ENCODE measurements around the gene GP5.

GP5 gene

DNA sequence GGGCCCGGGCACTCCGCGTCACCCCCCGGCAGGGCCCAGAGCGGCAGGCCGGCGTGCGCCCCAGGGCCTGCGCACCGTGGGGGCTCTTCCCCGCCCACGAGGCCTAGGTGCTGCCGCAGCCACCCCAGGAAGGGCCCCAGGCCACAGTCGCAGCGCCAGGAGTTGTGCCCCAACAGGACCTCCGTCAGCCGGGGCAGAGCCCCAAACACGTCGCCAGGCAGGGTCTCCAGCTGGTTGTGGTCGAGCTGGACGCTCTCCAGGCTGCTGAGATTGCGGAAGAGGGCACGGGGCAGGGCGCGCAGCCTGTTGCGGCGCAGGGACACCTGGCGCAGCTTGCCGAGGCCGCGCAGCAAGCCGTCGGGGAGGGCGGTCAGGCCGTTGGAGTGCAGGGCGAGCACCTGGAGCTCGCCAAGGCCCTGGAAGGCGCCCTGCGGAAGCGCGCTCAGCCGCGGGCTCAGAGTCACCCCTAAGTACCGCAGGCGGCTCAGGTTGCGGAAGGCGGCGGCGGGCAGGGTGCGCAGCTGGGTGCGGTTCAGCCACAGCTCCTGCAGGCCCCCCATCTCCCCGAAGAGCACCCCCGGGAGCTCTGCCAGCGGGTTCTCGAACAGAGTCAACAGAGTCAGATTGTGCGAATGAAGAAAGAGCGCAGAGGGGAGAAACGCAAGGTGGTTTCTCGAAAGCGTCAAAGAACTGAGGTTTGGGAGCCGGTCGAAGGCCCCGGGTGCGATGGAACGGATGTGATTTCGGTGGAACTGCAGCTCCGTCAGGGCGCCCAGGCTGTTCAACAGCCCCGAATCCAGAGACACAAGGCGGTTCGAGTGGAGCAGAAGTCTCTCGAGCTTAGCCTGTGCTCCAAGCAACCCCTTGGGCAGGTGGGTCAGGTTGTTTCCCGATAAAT is 2.0 kb downstream of the GP5 start:
- DNase-seq = no peak

DNA sequence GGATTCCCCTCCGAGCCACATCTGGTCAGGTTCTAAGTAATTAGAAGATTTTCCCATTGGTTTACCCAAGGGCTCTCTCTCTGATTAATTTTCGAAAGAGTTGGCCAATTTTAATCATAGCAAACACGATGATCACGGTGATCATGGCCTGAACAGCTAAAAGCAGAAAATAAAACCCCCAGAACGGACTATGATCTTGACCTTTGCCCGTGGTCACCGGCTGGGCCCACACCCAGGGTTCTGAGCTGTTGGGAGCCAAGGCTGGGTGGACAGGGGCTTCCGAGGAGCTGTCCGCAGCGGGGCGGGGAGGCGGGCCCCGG is 2.6 kb downstream of the GP5 start:
- DNase-seq = no peak

DNA sequence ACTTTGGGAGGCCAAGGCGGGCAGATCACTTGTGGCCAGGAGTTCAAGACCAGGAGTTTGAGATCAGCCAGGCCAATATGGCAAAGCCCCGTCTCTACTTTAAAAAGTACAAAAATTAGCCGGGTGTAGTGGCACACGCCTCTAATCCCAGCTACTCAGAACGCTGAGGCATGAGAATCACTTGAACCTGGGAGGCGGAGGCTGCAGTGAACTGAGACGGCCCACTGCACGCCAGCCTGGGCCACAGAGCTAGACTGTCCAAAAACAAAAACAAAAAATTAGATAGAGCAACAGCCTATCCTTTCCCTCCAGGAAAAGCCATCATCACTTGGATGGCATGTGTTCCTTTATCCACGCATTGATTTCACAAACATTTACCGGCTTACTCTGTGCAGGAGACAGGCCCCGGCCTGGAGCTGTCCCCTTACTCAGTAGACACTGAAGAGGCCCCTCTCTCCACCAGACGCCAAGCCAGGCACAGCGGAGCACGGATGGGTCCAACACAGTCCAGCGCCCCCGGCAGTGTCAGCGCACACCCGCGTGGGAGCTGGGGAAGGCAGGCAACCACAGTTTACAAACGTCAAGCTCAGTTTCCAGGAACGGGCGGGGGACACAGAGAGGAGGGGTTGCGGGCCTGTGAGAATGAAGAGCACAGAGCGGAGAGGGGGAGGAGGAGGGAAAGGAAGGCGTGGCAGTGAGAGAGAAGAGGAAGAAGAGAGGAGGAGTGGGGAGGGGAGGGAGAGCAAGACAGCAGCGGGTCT is 3.1 kb downstream of the GP5 start:
- DNase-seq = peak; percentile 61

DNA sequence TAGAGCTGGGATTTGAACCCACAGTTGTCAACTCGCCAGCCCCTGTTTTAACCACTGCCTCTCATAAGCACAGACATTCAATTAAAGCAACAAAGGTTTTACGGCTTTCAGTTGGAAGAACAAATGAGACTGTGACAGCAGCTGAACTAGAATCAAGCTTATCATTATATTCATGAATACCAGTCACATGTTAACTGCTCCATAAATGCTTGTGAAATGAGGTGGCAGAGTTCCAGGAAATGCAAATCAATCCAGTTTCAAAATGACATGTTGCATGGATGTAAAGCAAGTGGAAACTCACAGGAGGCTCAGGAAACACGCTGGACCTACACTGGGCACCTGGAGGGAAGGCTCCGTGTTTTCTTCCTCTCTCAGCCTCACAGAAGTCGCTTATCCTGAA is 3.9 kb downstream of the GP5 start:
- DNase-seq = peak; percentile 61

DNA sequence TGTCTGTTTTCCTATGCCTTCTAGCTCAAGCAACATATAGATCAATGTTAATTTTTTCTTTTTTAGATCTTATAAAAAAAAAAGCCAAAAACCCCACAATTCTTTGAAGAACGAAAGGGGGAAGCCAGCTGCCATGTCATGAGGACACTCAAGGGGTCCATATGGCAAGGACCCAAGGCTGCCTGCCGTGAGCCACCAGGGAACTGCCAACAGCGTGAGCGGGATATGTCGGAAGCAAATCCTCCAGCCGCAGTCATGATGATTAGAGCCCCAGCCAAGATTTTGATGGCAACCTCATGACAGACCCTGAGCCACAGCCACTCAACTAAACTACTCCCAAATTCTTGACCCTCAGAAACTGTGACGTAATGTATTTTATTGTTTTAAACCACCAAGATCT is 6.5 kb downstream of the GP5 start:
- no peak for DNase-seq

DNA sequence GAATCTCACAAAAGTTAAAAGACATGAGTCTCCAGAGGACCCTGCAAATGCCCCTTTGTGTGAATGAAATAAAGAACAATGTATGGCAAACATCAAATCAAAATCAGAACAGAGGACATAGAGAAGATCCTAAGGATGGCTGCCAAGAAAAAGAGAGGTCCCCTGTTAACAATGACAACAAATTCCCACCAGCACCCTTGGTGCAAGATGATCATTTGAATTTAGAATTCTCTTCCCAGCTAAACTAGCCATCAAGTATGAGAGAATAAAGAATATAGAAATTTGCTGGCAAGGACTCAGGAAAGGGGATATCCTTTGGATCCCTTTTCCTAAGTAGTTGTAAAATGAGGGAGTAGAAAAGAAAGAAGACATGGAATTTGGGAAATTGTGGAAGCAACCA is 8.2 kb downstream of the GP5 start:
- no peak for DNase-seq

DNA sequence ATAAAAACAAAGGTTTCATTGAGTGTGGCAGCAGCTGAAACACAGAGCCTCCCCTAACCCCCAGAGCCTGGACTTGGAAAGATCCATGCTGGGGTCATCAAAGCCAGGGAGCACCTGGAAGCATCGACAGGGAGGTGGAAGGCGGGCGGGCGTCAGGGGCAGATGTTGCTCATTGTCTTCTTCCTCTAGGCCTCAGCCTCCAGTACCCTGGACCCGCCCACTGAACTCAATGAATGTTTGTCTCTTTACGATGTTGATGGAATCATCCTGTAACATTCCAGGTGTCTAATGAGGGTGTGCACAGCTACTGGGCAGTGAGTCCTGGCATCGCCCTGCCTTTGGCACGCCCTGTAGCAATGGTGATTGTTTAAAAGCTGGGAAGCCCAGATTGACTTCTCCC is 9.8 kb downstream of the GP5 start:
- no peak for DNase-seq

DNA sequence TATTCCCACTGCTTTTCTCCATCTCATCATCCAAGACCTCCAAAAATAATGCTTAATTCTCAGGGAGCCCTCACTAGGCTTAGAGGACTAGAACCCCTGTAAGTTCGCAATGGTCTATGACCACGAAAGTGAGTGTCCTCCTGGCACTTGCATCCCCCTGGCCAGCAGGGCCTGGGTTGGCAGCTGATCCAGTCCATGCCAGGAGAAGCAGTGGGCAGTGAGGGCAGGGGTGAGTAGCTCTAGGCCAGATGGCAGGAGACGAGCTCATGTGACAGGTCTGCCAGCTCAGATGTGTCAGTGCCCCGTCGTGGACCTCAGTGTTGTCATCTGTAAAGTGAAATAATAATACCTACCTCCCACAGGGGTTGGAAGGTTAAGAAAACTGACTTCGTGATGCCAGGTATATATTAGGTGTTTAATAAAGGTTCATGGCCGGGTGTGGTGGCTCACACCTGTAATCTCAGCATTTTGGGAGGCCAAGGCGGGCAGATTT is 11.1 kb downstream of the GP5 start:
- DNase-seq = no peak

DNA sequence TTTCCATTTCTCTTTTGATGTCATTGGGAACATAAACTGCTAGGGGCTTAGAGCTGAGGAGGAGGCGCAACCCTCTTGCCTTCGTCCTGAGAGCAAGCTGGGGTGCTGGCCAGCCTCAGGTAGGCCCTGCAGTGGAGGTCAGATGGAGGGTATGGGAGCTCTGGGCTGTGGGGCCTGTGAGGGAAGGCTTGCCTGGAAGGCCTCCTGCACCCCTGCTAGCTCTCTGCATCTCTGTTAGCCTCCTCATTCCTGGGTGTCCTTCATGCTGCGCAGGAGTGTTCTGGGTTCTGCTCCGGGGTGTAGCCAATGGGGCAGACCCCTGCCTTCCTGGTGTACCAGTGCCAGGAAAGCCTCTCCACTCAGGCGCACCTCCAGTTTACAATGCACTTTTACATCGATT is 11.8 kb downstream of the GP5 start:
- no peak for DNase-seq

DNA sequence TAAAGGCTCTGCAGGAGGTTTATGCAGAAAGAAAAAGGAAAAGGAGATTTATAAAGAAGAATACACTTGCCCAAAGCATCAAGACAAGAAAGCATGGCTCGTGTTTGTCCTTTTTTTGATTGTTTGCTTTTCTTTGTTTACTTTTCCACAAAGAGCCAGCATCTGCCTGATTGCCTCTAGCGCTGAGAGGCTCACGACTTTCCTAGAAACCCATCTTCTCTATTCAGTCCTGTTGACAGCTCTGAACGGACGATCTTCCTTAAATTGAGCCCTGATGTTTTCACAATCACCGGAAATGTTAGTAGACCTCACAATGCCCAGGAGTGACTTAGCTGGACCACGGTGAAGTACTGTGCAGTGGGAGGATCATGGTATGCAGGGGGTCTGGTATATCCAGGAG is 12.4 kb downstream of the GP5 start:
- DNase-seq = no peak

DNA sequence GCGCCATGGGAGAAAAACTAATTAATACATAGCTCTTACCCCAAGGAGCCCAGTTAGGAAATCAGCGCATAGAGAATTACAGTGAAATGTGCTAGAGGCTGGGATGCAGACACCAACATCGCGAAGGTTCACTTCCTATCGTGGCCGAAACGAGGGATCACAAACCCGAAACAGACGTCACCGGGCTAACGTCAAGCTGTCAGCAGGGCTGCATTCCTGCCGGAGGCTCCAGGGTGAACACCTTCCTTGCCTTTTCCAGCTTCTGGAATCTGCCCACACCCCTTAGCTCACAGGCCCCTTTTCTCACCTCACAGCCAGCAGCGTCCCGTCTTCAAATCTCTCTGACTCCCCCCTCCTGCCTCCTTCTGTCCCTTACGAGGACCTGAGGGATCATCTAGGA is 13.0 kb downstream of the GP5 start:
- DNase-seq = no peak

DNA sequence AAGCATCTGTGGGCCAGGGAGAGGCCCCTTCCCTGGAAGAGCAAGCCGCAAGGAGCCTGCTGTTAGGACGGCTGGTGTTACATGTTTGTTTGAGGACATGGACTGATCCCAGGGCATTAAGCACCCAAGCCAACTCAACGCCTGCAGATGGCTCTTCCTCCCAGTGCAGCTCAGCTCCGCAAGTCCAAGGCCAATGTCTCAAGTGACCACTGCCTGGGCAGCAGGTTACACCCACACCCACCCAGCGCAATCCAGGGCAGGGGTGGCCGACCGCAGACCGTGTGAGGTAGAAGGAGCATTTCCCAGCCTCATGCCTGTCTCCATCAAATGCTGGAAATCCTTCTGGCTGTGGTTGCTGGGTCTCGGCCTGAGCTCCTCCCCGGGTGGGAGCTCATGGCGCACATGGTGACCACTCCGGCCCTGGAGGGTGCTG is 14.5 kb downstream of the GP5 start:
- no peak for DNase-seq

DNA sequence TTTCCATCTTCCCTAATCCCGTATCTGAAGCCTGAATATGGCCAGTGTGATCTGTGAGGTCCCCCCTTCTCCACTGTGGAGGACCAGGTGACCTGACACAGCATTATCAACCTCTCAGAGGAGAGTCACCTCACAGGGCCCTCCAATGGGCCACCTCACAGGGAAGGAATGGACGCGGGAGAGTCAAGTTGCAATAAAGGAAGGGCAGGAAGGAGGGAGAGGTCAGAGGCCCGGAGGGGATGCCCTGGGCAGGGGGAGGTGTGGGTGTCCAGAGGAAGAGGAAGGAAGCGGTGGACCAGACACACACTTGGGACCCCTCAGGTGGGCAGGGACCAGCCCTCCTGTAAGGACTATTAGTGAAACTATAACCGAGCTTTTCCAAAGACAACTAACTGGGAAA is 14.9 kb downstream of the GP5 start:
- no peak for DNase-seq

DNA sequence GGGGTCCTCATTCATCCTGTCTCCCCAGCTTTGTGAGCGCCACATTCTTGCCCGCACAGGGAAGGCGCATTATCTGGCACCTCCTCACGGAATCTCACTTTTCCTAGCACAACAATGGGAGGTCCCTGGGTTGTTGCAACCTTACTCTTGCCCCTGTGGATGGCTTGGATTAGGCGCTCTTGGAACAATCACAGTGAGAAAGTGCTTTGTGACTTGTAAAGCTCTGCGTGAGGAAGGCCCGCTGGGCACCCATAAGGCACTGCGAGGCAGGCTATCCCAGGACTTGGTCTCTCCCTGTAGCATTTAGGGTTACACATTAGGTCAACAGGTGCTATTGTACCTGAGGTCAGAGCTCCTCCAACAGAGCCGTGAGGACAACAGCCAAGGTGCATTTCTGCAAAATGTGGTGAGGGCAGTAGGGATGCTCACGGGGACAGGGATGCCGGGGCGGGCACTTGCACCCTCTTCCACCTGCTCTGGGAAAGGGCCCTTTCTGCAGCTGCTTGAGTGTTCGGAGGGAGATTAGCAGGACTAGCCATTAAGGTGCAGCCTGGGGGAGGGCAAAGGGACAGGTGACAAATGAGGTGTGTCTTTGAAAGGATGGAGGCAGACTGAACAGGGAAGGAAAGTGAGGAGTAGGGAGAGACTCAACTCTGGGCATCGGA is 15.7 kb downstream of the GP5 start:
- DNase-seq = no peak

DNA sequence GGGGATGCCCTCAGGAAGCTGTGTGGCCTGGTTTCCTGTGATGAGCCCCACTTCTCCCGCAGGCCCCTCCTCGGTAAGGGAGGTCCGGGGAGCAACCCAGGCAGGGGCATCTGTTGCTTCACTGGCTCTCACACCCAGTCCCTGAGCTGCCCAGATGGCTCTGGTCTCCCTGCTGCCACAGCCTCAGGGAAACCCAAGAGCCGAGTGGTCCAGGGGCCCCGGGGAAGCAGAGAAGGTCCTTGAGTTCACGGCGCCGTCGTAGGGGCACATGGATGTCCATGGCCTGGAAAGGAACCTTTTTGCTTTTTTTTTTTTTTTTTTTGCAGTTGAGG is 16.2 kb downstream of the GP5 start:
- DNase-seq = no peak

DNA sequence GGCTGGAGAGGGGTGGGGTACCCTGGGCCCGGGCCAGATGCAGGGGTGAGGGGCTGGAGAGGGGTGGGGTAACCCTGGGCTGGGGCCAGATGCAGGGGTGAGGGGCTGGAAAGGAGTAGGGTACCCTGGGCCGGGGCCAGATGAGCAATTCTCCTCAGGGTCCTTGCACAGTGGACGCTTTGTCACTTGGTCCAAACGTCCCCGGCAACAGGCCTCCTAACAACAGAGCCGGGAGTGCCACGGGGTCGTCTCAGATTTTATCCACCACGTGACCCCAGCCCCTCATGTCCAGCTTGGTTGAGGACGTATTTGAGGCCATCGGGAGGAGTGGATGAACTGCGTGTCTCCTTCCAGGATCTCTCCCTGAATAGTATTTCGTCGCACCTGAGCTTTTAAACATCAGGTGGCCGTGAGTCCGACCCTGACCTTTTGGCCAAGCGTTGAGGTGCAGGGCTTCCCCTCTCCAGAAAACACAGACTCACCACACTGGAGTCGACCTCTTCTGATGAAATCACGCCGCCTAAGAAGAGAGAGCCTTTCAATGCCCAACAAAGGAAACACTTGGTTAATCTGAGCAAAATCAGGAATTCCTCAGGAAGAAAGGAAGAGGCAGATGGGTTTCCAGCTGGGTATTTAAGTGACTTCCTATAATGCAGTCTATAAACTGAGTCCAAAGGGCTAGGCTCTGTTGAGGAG is 16.7 kb downstream of the GP5 start:
- DNase-seq = no peak

DNA sequence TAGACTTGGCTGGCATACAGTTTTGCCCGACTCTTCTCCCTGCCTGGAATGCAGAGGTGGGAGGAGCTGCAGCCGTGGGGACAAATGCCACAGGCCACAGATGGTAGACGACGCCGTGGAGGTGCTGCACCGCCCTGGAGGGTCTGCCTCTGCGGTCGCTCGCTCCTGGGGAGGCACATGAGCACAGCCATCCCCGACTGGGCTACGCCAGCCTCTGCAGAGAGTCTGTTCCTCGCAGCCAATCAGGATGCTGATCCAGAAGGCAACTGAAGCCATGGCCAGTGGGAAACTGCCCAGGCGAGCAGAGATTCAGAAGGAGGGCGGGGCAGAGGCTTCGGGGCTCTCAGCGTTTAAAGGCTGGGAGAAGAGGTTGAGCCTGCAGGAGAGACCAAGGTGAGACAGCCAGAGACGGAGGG is 17.6 kb downstream of the GP5 start:
- DNase-seq = no peak

DNA sequence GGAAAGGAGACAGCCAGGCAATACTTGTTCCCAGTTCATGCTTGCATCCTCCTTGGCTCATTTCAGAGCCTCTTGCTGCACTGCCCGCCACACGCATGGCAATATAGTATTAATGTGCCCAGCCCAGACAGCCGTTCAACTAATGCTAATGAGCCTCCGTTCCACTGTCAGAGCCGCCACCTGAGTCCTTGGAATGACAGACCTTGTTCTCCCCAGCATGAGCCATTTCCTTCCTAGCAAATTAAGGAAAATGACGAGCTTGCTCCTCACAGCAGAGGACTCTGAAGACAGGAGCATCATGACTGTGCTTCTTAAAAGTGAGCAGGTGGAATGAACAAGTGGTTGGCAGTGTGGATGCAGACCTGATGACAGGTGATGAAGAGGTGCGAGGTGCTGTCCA is 18.7 kb downstream of the GP5 start:
- DNase-seq = no peak

DNA sequence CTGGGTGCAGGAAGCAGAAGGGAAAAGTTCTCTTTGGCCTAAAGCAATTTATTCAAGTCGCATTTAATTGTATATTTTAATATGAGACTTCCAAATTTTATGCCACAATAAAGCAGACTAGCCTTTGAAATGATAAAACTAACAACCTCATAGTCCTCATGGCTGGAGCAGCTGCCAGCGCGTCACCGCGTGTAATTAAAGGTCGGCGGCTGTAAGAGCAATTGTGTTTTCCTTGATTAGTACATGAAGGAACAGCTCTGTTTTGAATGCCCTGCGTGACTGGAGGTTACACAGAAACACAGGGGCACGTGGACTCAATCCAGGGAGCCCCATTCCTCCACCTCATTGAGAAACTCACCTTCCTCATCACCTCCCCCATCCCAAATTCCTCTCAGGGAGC is 19.4 kb downstream of the GP5 start:
- no peak for DNase-seq

DNA sequence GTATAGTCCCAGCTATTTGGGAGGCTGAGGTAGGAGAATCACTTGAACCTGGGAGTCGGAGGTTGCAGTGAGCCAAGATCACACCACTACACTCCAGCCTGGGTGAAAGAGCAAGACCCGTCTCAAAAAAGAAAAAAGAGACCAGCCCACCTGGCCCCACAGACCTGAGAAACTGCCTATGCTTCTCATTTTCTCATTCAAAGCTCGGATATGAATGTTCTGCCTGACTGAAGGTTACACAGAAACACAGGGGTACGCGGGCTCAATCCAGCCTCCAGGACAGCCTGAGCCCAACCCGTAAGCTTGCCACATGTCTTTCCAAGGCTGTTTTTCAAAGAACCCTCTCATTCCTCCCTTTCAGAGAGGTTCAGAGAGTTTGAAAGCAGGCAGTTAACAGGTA is 19.8 kb downstream of the GP5 start:
- no peak for DNase-seq

DNA sequence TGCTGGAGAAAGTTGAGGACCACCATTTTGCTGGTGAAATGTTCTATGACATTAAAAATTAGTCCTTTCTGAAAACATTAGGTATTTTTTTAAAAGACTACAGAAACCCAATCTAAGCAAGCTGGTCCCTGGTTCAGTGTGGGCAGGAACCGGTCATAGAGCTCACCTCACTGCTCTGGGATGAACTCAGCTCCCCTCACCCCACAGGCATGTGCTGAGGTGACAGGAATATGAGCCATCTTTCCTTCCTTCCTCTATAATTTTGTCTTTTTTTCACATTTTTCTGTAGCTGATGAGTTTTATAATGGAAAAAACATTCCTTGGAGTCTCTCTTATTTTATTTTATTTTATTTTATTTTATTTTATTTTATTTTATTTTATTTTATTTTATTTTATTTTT is 21.4 kb downstream of the GP5 start:
- no peak for DNase-seq

DNA sequence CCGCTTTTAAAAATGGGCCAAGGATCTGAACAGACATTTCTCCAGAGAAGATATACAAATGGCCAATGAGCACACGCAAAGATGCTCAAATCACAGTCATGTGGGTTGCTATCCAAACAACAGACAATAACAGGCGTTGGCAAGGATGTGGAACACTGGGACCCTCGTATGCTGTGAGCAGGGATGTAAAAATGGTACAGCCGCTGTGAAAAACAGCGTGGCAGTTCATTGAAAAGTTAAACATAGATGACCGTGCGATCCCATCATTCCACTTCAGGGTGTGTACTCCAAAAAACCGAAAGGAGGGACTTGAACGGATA is 22.9 kb downstream of the GP5 start:
- DNase-seq = no peak
